Measurements from ENCODE around the gene CBX7. TPM values are rescaled to one million over a fixed set of nuclear protein-coding genes. Genes with fewer than 3 reads are reported as not detected.

Gene CBX7
- total RNA-seq = 10 to 100 TPM; 21.5 to 82.9 TPM

DNA sequence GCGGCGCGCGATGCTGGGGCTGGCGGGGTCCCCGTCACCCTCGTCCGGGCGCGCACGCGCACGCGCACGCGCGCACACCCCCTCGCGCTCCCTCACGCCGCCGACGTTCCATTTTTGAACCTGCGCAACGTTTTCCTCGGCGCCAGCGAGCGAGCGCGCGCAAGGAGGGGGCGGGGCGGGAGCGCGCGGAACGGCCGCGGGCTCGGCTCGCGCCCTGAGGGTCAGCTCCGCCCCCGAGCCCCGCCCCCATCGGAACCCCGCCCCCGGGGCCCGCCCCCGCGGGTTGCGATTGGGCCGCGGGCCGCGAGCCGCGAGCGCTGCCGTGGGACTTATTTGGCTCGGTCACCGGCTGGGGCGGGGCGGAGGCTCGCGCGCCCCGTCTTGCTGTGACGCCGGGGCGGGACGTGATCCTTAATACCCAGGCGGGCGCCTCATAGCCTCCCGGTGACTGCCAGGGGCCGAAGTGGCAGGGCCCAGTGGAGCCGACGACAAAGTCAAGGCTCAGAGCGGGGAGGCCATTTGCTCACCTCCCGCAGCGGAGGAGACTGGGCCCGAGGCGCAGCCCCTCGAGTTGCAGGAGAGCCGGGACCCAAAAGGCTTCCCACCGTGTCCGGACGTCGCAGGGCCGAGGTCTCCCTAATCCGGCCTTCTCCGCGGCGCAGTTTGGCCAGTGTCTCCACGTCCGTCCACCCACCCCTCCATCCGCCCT is at the start of gene CBX7:
TSS of gene CBX7 (minus strand) at position 170 of the 709 bp plus-strand sequence. CDS start 236 bp downstream, outside the sequence.
- H3K27me3 Mint-ChIP-seq = peaks cover 7% of the 10 kb centered on the region
- peaks cover 31% of the 10 kb centered on the region for H3K36me3 Mint-ChIP-seq (ENCODE audit: low read depth)
- peak within 1 kb of the TSS; percentile 92 for H3K27ac Mint-ChIP-seq
- peak; percentile 87 for ATAC-seq (replicated peaks)
- H3K4me3 Mint-ChIP-seq = peak within 1 kb of the TSS; percentile 92
- H3K4me1 Mint-ChIP-seq = peaks cover 15% of the 10 kb centered on the region
- H3K9me3 Mint-ChIP-seq = no peaks in the 10 kb centered on the region

DNA sequence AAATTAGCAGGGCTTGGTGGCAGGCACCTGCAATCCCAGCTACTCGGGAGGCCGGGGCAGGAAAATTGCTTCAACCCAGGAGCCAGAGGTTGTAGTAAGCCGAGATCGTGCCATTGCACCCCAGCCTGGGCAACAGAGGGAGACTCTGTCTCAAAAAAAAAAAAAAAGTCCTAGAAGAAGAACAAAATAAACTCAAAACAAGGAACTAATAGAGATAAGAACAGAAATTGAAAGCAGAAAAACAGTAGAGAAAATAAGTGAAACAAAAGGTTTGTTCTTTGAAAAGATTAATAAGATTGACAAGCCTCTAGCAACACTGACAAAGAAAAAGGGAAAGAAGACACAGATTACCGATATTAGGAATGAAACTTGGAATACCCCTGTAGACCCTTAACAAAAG is 45.1 kb upstream of the CBX7 start:
- no peak for ATAC-seq (replicated peaks)
- Mint-ChIP-seq H3K4me3 (no peak overlapping the region), H3K27me3 (no peaks in the 10 kb centered on the region), H3K36me3 (ENCODE audit: low read depth) (no peaks in the 10 kb centered on the region), H3K27ac (no peak overlapping the region), H3K9me3 (no peaks in the 10 kb centered on the region), H3K4me1 (no peaks in the 10 kb centered on the region)

DNA sequence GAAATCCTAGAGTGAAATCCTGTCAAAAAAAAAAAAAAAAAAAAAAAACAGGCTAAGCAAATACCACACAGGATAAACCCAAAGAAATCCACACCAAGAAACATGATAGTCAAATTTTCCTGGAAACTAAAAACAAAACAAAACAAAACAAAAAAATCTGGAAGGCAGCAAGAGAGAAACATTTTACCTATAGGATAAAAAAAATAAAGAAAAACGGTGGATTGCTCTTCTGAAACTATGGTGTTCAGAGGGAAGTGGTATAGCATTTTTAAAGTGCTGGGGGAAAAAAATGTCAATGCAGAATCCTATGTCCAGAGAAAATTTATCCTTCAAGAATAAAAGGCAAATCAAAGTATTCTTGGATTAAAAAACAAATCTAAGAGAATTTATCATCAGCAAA is 41.6 kb upstream of the CBX7 start:
- Mint-ChIP-seq H3K27me3 (no peaks in the 10 kb centered on the region), H3K9me3 (no peaks in the 10 kb centered on the region), H3K36me3 (ENCODE audit: low read depth) (no peaks in the 10 kb centered on the region), H3K4me3 (no peak overlapping the region), H3K27ac (no peak overlapping the region), H3K4me1 (no peaks in the 10 kb centered on the region)
- ATAC-seq (replicated peaks) = no peak

DNA sequence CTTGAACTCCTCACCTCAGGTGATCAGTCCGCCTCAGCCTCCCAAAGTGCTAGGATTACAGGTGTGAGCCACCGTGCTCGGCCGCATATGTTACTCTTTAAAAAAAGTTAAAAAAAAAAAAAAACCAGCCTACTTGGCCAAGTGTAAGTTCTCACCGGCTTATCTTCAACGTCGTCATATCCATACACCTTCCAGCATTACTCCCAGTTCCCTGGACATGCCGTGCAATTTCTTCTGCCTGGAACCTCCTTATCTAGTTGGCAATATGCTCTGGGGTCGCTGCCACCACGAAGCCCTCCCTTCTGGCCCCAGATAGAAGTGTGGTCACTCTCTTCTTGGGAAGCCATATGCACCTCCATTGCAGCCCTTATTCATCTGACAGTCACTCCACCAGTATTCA is 36.3 kb upstream of the CBX7 start:
- H3K36me3 Mint-ChIP-seq (ENCODE audit: low read depth) = no peaks in the 10 kb centered on the region
- no peak overlapping the region for H3K4me3 Mint-ChIP-seq
- H3K27me3 Mint-ChIP-seq = peaks cover 6% of the 10 kb centered on the region
- no peak overlapping the region for H3K27ac Mint-ChIP-seq
- ATAC-seq (replicated peaks) = no peak
- H3K4me1 Mint-ChIP-seq = no peaks in the 10 kb centered on the region
- no peaks in the 10 kb centered on the region for H3K9me3 Mint-ChIP-seq

DNA sequence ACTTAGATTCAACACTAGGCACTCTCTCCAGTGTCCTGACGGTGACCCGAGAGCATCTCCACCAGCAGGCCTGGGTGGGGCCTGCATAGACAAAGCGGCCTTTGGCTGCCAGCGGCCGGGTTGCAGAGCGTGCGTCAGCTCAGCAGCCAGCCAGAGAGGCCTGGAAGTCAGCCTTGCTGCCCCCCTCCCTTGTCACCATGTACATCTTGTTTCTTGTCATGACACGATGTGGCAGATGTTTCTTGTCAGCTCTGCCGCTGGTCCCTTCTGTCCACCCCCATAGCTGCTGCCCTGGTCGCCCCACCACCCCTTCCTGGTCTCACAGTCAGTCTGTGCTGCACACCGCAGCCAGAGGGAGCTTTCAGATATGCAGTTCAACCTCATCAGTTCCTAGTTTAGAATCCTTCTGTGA is 33.1 kb upstream of the CBX7 start:
- no peaks in the 10 kb centered on the region for H3K4me1 Mint-ChIP-seq
- H3K27me3 Mint-ChIP-seq = peaks cover 6% of the 10 kb centered on the region
- H3K36me3 Mint-ChIP-seq (ENCODE audit: low read depth) = no peaks in the 10 kb centered on the region
- H3K4me3 Mint-ChIP-seq = no peak overlapping the region
- H3K9me3 Mint-ChIP-seq = no peaks in the 10 kb centered on the region
- no peak for ATAC-seq (replicated peaks)
- no peak overlapping the region for H3K27ac Mint-ChIP-seq

DNA sequence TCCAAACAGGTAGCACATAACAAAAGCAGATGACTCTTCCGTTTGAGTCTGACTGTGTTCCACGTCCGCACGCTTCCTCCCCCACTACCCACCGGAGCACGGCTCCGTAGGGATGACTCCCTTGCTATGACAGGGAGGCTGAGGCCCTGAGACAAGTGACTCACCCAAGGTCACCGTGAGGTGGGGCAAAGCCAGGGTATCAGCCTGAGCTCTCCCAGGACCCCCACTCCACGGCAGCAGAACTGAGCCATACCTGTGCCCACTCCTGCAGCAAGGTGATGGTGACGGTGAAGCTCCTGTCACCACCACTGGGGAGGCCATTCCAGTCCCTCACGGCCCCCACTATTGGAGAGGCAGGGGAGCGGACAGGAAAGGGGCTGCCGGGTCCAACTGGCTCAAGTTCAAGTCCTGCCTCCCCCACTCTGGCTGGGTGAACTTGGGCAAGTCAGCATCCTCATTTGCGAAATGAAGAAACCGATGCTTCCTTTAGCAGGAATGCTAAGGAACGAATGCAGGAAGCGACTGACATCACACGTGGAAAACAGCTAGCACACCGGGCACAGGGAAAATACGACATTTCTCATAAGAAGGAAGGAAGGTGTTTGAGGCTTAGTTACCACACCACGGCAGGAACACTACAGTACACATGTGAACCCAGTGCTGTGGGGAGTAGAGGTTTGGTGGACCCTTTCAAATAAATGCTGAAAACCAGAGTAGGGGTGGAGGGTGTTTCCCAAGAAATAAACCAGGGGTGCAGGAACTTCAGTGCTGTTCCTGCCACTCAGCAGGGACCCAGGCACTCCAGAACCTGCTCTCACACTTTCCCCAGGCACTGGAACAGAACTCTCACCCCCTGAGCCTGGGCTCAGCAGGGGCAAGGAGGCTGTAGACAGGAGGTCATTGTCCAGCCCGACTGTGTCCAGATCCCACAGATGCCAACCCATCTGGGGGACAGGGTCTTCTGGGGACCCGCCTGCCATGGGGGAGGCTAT is 32.4 kb upstream of the CBX7 start:
- Mint-ChIP-seq H3K36me3 (ENCODE audit: low read depth) (no peaks in the 10 kb centered on the region), H3K9me3 (no peaks in the 10 kb centered on the region), H3K27me3 (peaks cover 6% of the 10 kb centered on the region), H3K27ac (no peak overlapping the region), H3K4me3 (no peak overlapping the region), H3K4me1 (no peaks in the 10 kb centered on the region)
- ATAC-seq (replicated peaks) = no peak

DNA sequence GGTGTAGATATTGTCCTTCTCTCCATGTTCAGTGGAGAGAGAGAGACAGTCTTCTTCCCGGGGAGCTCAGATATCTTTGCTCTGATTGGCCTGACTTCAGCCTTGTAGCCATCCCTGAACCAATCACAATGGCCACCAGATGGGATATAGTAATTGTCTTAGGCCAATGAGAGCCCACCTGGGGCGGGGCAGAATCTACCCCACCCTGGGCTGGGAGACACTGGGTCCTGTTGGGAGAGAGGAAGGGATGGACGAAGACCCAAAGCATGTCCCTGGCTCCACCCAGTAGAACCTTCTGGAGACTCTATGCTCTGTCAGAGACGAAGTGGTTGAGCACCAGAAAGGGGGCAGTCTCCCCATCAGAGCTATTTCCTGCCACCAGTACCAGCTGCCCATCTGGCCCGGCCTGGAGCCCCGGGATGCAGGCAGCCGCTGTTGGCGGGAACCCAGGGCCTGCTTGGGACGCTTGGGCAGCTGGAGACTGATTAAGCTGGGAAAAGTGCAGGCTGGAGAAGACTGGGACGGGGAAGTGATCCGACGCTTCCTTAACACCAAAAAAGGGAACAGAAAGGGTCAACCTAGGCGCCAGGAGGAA is 31.6 kb upstream of the CBX7 start:
- H3K4me3 Mint-ChIP-seq = no peak overlapping the region
- no peak overlapping the region for H3K27ac Mint-ChIP-seq
- H3K36me3 Mint-ChIP-seq (ENCODE audit: low read depth) = no peaks in the 10 kb centered on the region
- peaks cover 6% of the 10 kb centered on the region for H3K27me3 Mint-ChIP-seq
- H3K9me3 Mint-ChIP-seq = no peaks in the 10 kb centered on the region
- no peak for ATAC-seq (replicated peaks)
- H3K4me1 Mint-ChIP-seq = no peaks in the 10 kb centered on the region

DNA sequence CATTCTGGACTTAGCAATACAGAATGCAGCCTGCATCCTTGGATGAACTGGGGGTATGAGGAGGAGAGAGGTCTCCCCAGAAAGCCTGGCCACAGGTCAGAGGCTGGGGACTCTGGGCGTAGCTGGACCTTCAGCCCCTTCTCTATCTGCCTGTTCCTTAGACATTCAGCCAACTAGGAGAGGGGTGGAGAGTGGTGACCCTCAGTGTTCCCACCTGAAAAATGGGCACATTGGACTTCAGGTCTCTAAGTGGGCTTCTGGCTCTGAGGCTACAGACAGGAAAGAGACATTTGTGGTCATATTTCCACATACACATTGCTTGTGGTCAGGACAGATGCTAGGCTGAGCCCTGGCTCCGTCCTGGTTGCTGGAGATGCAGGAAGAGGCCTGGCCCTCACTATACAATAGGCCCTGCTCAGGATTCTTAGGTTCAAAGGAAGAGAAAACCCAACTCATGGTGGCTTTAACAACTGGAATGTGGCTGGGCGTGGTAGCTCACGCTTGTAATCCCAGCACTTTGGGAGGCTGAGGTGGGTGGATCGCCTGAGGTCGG is 30.1 kb upstream of the CBX7 start:
- no peaks in the 10 kb centered on the region for H3K4me1 Mint-ChIP-seq
- H3K27me3 Mint-ChIP-seq = no peaks in the 10 kb centered on the region
- no peaks in the 10 kb centered on the region for H3K36me3 Mint-ChIP-seq (ENCODE audit: low read depth)
- no peak overlapping the region for H3K27ac Mint-ChIP-seq
- no peak overlapping the region for H3K4me3 Mint-ChIP-seq
- H3K9me3 Mint-ChIP-seq = no peaks in the 10 kb centered on the region
- no peak for ATAC-seq (replicated peaks)

DNA sequence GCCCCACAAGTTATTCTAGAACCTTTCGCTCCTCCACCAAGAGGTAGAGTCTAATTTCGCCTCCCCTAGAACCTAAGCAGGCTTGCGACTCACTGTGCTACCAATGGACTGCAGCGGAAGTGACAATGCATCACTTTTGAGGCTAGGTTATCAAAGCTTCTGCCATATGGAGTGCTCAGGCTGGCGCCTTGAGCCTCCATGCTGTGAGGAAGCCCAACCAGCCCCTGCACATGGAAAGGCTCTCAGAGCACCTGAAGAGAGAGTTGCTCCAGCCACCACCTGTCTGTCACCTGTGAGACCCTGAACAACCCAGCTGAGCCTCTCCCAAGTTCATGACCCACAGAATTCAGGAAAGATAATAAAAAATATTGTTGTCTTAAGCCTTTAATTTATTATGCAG is 29.3 kb upstream of the CBX7 start:
- ATAC-seq (replicated peaks) = no peak
- Mint-ChIP-seq H3K9me3 (no peaks in the 10 kb centered on the region), H3K27ac (no peak overlapping the region), H3K36me3 (ENCODE audit: low read depth) (no peaks in the 10 kb centered on the region), H3K4me1 (no peaks in the 10 kb centered on the region), H3K4me3 (no peak overlapping the region), H3K27me3 (no peaks in the 10 kb centered on the region)

DNA sequence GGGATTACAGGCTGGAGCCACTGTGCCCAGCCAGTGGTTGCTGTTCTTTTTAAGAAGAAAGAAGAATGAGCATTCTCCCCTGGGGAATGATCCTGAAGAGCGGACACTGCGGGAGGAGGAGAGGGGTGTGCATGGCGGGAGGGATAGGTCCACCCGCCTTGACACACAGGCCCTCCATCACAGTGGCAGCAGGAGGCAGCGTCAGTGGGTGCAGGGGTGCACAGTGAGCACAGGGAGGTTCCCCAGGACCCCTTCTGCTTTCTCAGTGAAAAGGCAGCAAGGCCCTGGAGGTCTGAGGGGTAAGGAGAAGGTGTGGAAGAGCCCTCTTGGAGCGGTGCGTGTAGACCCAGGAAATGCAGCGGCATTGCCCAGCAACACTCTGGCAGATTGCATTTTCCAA is 28.9 kb upstream of the CBX7 start:
- no peak overlapping the region for H3K4me3 Mint-ChIP-seq
- no peaks in the 10 kb centered on the region for H3K36me3 Mint-ChIP-seq (ENCODE audit: low read depth)
- no peak for ATAC-seq (replicated peaks)
- H3K27me3 Mint-ChIP-seq = no peaks in the 10 kb centered on the region
- no peaks in the 10 kb centered on the region for H3K4me1 Mint-ChIP-seq
- H3K27ac Mint-ChIP-seq = no peak overlapping the region
- no peaks in the 10 kb centered on the region for H3K9me3 Mint-ChIP-seq

DNA sequence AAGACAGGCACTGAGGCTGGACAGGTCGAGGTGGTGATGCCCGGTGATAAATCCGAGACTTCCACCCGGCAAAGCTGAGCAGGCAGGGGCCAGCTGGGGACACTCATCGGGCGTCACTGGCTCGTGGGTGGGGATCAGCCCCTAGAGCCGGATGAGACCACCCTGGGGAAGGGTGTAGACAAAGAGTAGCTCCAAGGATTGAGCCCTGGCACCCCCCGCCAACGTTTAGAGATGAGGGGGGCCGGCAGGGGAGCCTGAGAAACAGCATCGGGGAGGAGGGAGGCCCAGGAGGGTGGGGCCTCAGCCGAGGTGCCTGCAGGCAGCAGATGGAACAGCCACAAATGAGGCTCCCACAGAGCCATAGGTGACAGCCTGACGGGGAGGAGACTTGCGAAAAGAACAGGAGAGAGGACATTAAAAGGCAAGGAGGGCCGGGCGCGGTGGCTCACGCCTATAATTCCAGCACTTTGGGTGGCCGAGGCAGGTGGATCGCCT is 27.4 kb upstream of the CBX7 start:
- Mint-ChIP-seq H3K4me1 (no peaks in the 10 kb centered on the region), H3K27ac (no peak overlapping the region), H3K9me3 (no peaks in the 10 kb centered on the region), H3K27me3 (no peaks in the 10 kb centered on the region), H3K4me3 (no peak overlapping the region), H3K36me3 (ENCODE audit: low read depth) (no peaks in the 10 kb centered on the region)
- no peak for ATAC-seq (replicated peaks)

DNA sequence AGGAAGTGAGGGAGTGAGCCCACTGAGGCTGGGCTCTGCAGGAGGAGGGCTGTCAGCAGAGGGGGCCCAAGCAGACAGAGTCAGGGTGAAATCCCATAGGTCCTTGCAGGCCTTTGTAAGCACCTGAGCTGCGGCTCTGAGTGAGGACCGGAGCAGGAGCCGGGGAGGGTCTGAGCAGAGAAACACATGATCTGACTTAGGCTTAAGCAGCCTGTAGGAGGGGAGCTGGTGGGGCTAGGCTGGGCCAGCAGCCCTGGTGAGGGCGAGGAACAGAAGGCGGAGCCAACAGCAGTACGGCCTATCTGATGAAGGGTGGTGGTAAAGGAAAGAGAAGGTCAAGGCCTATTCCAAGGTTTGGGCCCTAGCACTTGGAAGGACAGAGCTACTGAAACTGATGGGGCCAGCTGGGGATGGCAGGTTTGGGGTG is 26.9 kb upstream of the CBX7 start:
- Mint-ChIP-seq H3K27me3 (no peaks in the 10 kb centered on the region), H3K36me3 (ENCODE audit: low read depth) (no peaks in the 10 kb centered on the region), H3K9me3 (no peaks in the 10 kb centered on the region), H3K4me3 (no peak overlapping the region), H3K27ac (peak overlapping the region; percentile 18), H3K4me1 (peaks cover 4% of the 10 kb centered on the region)
- no peak for ATAC-seq (replicated peaks)

DNA sequence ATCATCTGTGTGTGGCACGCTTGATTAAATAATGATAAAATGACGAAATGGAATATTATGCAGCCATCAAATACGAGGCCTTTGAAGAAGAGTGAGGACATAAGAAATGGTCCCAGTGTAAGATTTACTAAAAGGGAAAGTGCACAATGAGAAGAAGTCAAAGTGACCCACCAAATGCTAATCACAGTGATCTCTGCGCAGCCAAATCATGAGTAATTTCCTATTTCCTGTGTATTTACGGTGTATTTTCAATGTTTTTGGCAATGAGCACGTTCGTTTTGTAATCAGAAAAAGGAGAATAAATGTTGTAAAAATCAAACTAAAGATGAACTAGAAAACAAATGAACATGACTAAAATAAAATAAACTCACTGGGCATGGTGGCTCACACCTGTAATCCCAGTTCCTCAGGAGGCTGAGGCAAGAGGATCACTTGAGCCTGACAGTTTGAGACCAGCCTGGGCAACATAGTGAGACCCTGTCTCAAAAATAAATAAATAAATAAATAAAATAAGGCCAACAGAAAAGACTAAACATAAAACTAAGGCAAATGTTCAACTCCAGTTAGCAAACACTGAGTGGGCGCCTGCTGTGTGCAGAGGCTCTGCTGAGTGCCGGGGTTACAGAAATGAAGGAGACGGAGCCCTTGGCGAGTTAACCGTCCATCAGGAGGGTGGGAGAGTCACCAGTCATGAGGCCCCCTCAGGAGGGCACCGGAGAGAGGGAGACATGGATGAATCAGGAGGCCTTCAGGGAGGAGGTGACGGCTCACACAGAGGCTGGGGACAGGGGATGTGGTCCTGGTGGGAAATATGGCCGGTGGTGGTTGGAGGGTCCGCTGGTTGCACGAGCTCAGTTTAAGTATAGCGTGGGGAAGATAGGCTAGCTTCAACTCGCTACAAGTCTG is 26.0 kb upstream of the CBX7 start:
- Mint-ChIP-seq H3K27me3 (no peaks in the 10 kb centered on the region), H3K36me3 (ENCODE audit: low read depth) (no peaks in the 10 kb centered on the region), H3K4me1 (peaks cover 10% of the 10 kb centered on the region), H3K4me3 (no peak overlapping the region), H3K27ac (peak overlapping the region; percentile 65), H3K9me3 (no peaks in the 10 kb centered on the region)
- no peak for ATAC-seq (replicated peaks)

Measured in activated T-helper 17 cell treated with anti-CD3 and anti-CD28 coated beads, Interleukin-2, amount 50 U/mL, for 72 hours (primary cell).